AG10803 (cell line): ENCODE results near the gene MEGF6.
A peak's percentile ranks its signal among the peaks of the same experiment; 100 is the strongest.

Experiments
- DNase-seq: peaks from one replicate; pipeline ENCODE4 v3.0.0; 2010; ENCODE audit warnings: low read depth
- H3K4me3 ChIP-seq: 2 replicates; pipeline ENCODE4 v1.5.1; 2011; ENCODE audit warnings: mild to moderate bottlenecking, low read length, control low read depth
- TF ChIP-seq, protein P1 (sequence below): conservative IDR thresholded peaks from 2 replicates; pipeline ENCODE4 v1.5.1; 2011; ENCODE audit warnings: mild to moderate bottlenecking, low read length, control low read depth, inconsistent platforms

The MEGF6 gene

DNA sequence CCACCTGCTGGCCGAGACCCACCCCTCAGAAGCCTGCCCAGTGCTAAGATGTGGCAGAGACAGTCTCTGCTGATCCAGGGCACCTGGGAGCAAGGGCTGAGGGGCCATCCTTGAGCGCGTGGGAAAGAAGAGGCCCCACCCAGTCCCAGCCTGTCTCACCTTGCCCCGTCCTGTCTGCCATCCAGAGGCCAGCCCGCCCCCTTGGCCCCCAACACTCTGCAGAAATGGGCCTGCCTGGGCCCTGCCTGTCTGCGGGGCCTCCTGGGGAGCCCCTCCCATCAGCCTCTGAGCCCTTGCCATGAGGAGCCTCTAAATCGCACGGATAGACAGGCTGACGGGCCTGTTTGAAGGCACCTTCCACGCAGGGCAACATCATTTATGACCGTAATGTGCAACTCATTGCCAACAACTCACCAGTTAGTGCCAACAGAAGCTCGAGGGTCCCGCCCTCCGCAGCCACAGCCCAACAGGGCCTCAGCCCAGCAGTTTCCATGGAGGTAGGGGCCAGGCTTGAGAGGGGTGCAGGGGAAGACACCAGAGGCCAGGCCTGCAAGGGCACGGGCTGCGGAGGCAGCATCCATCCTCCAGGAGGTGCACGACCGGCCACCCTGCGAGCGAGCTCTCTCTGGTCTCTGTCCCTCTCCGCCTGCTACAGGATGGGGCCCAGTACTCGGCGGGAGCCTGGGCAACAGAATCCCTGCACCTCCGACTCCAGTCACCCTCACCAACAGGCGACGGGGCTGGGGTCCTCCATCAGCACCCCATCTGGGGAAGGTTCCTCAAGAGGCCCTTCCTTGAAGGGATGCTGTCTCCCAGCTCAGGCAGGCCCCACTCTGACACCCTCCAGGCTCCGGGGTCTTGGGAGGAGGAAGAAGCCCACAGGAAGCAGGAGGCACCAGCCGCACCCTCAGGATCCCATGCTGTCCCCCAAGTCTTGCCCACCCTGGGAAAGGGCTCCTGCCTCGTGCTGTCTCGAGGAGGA lies 78.0 kb downstream of the MEGF6 start:
- DNase-seq: no peak
- TF ChIP-seq, protein P1, sequence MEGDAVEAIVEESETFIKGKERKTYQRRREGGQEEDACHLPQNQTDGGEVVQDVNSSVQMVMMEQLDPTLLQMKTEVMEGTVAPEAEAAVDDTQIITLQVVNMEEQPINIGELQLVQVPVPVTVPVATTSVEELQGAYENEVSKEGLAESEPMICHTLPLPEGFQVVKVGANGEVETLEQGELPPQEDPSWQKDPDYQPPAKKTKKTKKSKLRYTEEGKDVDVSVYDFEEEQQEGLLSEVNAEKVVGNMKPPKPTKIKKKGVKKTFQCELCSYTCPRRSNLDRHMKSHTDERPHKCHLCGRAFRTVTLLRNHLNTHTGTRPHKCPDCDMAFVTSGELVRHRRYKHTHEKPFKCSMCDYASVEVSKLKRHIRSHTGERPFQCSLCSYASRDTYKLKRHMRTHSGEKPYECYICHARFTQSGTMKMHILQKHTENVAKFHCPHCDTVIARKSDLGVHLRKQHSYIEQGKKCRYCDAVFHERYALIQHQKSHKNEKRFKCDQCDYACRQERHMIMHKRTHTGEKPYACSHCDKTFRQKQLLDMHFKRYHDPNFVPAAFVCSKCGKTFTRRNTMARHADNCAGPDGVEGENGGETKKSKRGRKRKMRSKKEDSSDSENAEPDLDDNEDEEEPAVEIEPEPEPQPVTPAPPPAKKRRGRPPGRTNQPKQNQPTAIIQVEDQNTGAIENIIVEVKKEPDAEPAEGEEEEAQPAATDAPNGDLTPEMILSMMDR: 0 out of 2 replicates have a peak, but pooled peaks have one; percentile 2

DNA sequence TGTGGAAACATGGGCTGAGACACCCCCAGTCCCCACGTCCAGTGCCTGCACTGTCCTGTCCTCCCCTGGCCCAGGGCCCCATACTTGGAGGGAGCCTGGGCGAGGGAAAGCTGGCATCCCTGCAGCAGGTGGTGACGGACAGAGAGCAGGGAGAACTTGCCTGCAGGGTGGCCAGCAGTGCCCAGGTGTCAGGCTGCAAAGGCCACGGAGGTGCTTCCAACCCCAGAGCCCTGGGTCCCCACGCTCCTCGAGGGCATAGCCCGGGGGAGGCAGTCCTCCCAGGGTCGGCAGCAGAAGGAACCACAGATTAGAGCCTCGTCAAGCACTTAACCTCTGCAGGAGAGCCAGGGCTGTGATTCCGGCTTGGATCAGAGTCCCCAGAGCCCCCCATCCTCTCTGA lies 79.4 kb downstream of the MEGF6 start:
- DNase-seq: no peak

More for the DNA sequence above, 78.0 kb downstream of the MEGF6 start:
- H3K4me3 ChIP-seq: no peak overlapping the region

DNA sequence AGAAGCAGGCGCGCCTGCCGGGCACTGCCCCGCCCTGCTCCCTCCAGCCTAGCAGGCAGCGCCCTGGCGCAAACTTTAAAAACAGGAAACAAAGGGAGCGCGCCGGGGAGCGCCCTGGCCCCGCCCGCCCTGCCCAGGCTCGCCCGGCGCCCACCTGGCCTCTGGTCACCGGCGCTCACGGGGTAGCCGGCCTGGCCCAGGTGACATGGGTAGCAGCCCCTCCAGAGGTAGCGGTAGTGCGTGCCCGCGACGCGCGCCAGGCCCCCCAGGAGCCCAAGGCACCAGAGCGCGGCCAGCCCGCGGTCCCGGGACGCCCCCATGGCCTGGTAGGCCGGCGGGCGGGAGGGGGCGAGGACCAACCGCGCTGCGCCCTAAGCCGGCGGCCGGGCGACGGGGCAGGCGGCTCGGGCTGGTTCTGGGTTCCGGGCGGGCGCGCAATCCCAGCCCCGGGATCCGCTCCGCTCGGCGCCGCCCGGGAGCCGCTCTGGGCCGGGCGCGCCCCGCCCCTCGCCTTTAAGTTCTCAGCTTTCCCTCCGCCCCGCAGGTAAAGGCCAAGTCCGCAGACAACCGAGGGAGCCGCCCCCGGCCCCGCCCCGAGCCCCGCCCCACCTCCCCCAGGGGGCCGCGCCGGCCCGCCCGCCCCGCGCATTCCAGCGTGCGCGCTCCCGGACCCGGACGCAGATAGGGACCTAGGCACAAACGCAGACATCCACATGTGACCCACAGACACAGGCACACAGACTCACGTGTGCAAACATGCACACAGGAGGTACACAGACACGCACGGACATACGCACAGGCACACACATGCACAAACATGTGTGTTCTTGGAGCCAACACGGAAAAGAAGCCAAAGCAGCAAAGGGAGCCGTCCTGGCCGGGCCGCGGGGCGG lies 80.1 kb downstream of the MEGF6 start:
- peak overlapping the region; percentile 75 for H3K4me3 ChIP-seq
- TF ChIP-seq, protein P1: no peak
- peak; percentile 71 for DNase-seq

More for the DNA sequence above, 79.4 kb downstream of the MEGF6 start:
- TF ChIP-seq, protein P1: no peak
- H3K4me3 ChIP-seq: no peak overlapping the region

DNA sequence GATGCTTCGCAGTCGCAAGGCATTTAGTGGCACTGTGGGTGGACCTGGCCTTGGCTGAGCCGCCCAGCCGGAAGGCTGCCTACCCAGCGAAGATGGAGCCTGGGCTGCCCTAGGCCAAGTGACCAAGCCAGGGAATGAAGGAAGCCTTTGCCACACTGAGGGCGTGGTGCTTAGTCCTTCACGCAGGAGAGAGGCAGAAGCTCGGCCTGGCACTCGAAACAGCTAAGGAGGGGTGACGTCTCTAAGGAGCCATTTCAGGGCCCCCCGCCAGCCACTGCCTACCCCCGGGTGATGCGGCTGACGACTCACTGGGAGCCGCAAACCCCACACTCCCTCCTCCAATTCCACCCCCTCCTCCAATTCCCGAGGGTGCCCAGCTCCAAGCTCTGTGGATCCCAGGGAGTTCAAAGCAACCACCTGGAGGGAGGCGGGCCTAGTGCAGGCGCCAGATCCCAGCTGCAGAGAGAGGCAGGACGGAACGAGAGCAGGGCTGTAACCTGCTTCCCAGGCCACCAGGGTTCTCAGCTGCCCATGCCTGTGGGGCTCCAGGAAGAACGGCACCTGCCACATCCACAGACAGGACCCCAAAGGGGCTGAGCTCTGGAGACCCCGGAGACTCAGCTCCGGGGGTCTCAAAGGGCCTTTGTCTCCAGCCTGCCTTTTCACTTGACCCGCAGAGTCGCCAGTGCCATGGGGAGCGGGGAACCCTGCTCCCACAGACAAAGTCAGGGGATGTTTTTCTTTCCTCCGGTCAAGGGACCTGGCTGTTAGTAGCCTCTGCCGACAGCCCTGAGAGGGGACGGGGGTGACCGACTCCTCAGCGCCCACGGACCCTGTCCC lies 81.0 kb downstream of the MEGF6 start:
- H3K4me3 ChIP-seq: peak overlapping the region; percentile 75
- DNase-seq: no peak
- TF ChIP-seq, protein P1: peak; percentile 11; the same call in 1 of the 2 replicates

DNA sequence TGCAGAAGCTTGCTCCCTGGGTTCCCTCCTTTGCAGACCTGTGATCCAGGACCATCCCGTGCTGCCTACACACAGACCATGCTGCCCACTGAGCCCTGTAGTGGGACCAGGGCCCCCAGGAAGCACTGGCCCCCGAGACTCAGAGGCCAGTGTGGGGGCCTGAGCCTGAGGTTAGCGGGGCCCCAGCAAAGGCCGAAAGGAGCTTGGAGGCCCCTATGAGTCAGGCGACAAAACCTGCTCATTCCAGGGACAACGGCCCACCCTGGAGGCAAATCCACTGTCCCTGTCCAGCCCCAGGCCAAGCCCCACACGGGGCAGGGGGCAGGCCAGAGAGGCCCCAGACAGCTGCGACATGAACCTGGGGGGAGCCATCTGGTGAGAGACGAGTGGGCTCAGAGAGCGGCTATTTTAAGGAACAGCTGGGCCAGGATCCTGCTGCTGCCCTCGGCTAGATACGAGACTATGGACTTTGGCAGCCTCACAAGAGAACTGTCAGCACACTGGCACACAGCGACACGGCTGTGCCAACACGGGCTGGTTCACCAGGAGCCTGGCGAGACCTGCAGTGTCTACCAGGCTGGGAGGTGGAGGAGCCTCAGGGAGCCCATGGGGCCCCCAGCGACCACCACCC lies 82.1 kb downstream of the MEGF6 start:
- H3K4me3 ChIP-seq: peak overlapping the region; percentile 75
- no peak for DNase-seq
- TF ChIP-seq, protein P1: no peak

DNA sequence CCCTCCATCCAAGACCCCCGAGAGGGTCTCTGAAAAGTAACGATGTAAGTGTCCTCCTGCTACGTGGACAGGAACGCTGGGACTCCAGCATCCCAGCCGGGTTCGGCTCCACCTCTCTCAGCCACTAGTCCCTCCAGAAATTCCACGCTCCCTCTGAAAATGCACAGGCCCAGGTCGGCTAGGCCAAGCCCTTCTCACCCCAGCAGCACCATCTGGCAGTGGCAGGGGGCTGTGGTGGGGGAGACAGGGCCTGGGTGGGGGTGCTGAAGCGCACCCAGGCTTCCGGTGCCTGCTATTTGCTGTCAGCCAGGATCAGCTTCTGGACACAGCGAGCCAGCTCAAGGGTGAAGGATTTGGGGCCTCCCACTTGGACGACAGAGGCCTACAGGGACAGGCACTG lies 83.5 kb downstream of the MEGF6 start:
- H3K4me3 ChIP-seq: no peak overlapping the region
- TF ChIP-seq, protein P1: no peak
- no peak for DNase-seq
